Cardiac muscle cell (in vitro differentiated cells and primary cell): ENCODE data around the gene CTSD. TPM values are rescaled to one million over a fixed set of nuclear protein-coding genes. Genes with fewer than 3 reads are reported as not detected.

Experiments used
- DNase-seq, 2 donors: peaks; one replicate each; pipeline versions ENCODE4 v3.0.0 to v3.0.0-alpha.2; 2010 to 2017; ENCODE audit warnings: low read depth in 1 of 2, low spot score in 1 of 2
- H3K27ac ChIP-seq: fragments of 200-600 bp; sonication (generic); 2 replicates; pipeline ENCODE4 v1.5.1; 2016
- H3K27me3 ChIP-seq: fragments of 200-600 bp; sonication (generic); 2 replicates; pipeline ENCODE4 v1.6.0; 2016; ENCODE audit warnings: control low read depth
- H3K36me3 ChIP-seq: fragments of 200-600 bp; sonication (generic); 2 replicates; pipeline ENCODE4 v1.5.1; 2016; ENCODE audit warnings: control low read depth
- H3K4me1 ChIP-seq: fragments of 200-600 bp; sonication (generic); 2 replicates; pipeline ENCODE4 v1.8.1; 2017; ENCODE audit warnings: low read depth, mild to moderate bottlenecking, mixed run types
- H3K4me3 ChIP-seq: fragments of 200-600 bp; sonication (generic); 2 replicates; pipeline ENCODE4 v1.5.1; 2016; ENCODE audit warnings: mild to moderate bottlenecking
- H3K9me3 ChIP-seq: fragments of 200-600 bp; sonication (generic); 2 replicates; pipeline ENCODE4 v1.5.1; 2017; ENCODE audit warnings: low read depth, mild to moderate bottlenecking, control low read depth
- CTCF ChIP-seq: IDR thresholded peaks from 2 replicates; pipeline ENCODE4 v1.5.1; 2012; ENCODE audit warnings: low read depth, mild to moderate bottlenecking, low read length
- polyA plus RNA-seq: library from polyadenylated mRNA; unstranded; fragments of >200 nt; fragmentation: Nextera tagmentation; extraction: Ambion mirVana; gene quantifications from 2 replicates; pipeline ENCODE4 v1.2.1, GENCODE V29; 2016
- total RNA-seq: library from RNA; depleted of rRNA; stranded (reverse); fragments of >200 nt; gene quantifications from 2 replicates; pipeline ENCODE4 v1.2.3, GENCODE V29; 2016

Gene CTSD
- total and polyA plus RNA-seq, 2 experiments from 2014 or later = 221 to 258 TPM

GRCh38 chr11:1768141-1768469, 4.4 kb upstream of the CTSD start:
- H3K27me3 ChIP-seq = no peaks in the 10 kb centered on the region
- no peak overlapping the region for H3K4me3 ChIP-seq
- H3K27ac ChIP-seq = no peak overlapping the region
- no peak for TF ChIP-seq CTCF
- H3K36me3 ChIP-seq = no peaks in the 10 kb centered on the region
- peaks cover 5% of the 10 kb centered on the region for H3K4me1 ChIP-seq
- no peak for DNase-seq
- H3K9me3 ChIP-seq = no peaks in the 10 kb centered on the region

- Histone ChIP-seq H3K4me1 (peaks cover 10% of the 10 kb centered on the region), H3K4me3 (no peak overlapping the region), H3K36me3 (no peaks in the 10 kb centered on the region), H3K27ac (no peak overlapping the region), H3K9me3 (no peaks in the 10 kb centered on the region), H3K27me3 (no peaks in the 10 kb centered on the region)
- no peak for TF ChIP-seq CTCF
- DNase-seq = no peak
Measured at GRCh38 chr11:1767399-1768140, 3.8 kb upstream of the CTSD start.

GRCh38 chr11:1766719-1767398, 3.1 kb upstream of the CTSD start:
- no peak for DNase-seq
- Histone ChIP-seq H3K27me3 (no peaks in the 10 kb centered on the region), H3K9me3 (no peaks in the 10 kb centered on the region), H3K4me3 (no peak overlapping the region), H3K27ac (no peak overlapping the region), H3K4me1 (peaks cover 10% of the 10 kb centered on the region), H3K36me3 (no peaks in the 10 kb centered on the region)
- TF ChIP-seq CTCF = no peak

GRCh38 chr11:1765871-1766718, 2.4 kb upstream of the CTSD start:
- Histone ChIP-seq H3K4me1 (peaks cover 10% of the 10 kb centered on the region), H3K36me3 (no peaks in the 10 kb centered on the region), H3K27me3 (no peaks in the 10 kb centered on the region), H3K27ac (no peak overlapping the region), H3K4me3 (no peak overlapping the region), H3K9me3 (no peaks in the 10 kb centered on the region)
- DNase-seq = no peak
- peak; percentile 3 for TF ChIP-seq CTCF

- H3K4me3 ChIP-seq = peak overlapping the region; percentile 82
- H3K4me1 ChIP-seq = peaks cover 10% of the 10 kb centered on the region
- DNase-seq = no peak
- H3K36me3 ChIP-seq = no peaks in the 10 kb centered on the region
- H3K9me3 ChIP-seq = no peaks in the 10 kb centered on the region
- no peaks in the 10 kb centered on the region for H3K27me3 ChIP-seq
- TF ChIP-seq CTCF = no peak
- H3K27ac ChIP-seq = peak overlapping the region; percentile 36
Measured at GRCh38 chr11:1763336-1763795, 361 bp downstream of the CTSD start.
